OCI-LY1 (cell line): Measurements from ENCODE around the gene FAM131A.

Experiments
- H2AFZ ChIP-seq: fragments of 200-600 bp; sonication (generic), shearing (Covaris generic); 2 replicates; pipeline ENCODE4 v1.6.0; 2014; ENCODE audit warnings: antibody characterized with exemption, mild to moderate bottlenecking, low read length
- H3F3A ChIP-seq: fragments of 200-600 bp; sonication (generic), shearing (Covaris generic); 2 replicates; pipeline ENCODE4 v1.6.0; 2014; ENCODE audit warnings: mild to moderate bottlenecking, antibody characterized with exemption, low read length, moderate library complexity; ENCODE audit not compliant: insufficient read depth
- H3K27ac ChIP-seq: fragments of 200-600 bp; sonication (generic); 2 replicates; pipeline ENCODE4 v1.5.1; 2014; ENCODE audit warnings: low read length, mixed run types, mild to moderate bottlenecking, low read depth; ENCODE audit not compliant: poor library complexity, severe bottlenecking
- H3K27me3 ChIP-seq: fragments of 200-600 bp; sonication (generic); 2 replicates; pipeline ENCODE4 v1.6.0; 2014; ENCODE audit warnings: antibody characterized with exemption, mild to moderate bottlenecking, low read length, moderate library complexity; ENCODE audit not compliant: insufficient read depth
- H3K36me3 ChIP-seq: fragments of 200-600 bp; sonication (generic); 2 replicates; pipeline ENCODE4 v1.6.1; 2014; ENCODE audit warnings: mild to moderate bottlenecking, antibody characterized with exemption, low read length, moderate library complexity, mixed read lengths; ENCODE audit not compliant: insufficient read depth
- H3K4me1 ChIP-seq: fragments of 200-600 bp; sonication (generic); 2 replicates; pipeline ENCODE4 v1.5.1; 2014; ENCODE audit warnings: mild to moderate bottlenecking, low read length, moderate library complexity; ENCODE audit not compliant: insufficient read depth, severe bottlenecking
- H3K4me2 ChIP-seq: fragments of 200-600 bp; sonication (generic), shearing (Covaris generic); 2 replicates; pipeline ENCODE4 v1.6.1; 2014; ENCODE audit warnings: low read length
- H3K4me3 ChIP-seq: fragments of 200-600 bp; sonication (generic); 2 replicates; pipeline ENCODE4 v1.5.1; 2014; ENCODE audit warnings: low read length, low read depth, mild to moderate bottlenecking, mixed read lengths; ENCODE audit not compliant: poor library complexity, severe bottlenecking
- H3K79me2 ChIP-seq: fragments of 200-600 bp; shearing (Covaris generic); 2 replicates; pipeline ENCODE4 v1.6.1; 2016; ENCODE audit warnings: mixed run types, low read length, mixed read lengths; ENCODE audit not compliant: insufficient read depth
- H3K9ac ChIP-seq: fragments of 200-600 bp; sonication (generic), shearing (Covaris generic); 2 replicates; pipeline ENCODE4 v1.6.1; 2014; ENCODE audit warnings: mild to moderate bottlenecking, low read length, mixed read lengths
- H3K9me2 ChIP-seq: fragments of 200-600 bp; sonication (generic), shearing (Covaris generic); 2 replicates; pipeline ENCODE4 v1.6.1; 2014; ENCODE audit warnings: low read depth, mild to moderate bottlenecking, low read length, mixed read lengths
- H3K9me3 ChIP-seq: fragments of 200-600 bp; shearing (Covaris generic); 2 replicates; pipeline ENCODE4 v1.6.1; 2014; ENCODE audit warnings: low read length, mixed read lengths
- H4K20me1 ChIP-seq: fragments of 200-600 bp; sonication (generic), shearing (Covaris generic); 2 replicates; pipeline ENCODE4 v1.6.0; 2016; ENCODE audit warnings: mild to moderate bottlenecking, low read length; ENCODE audit not compliant: insufficient read depth
- CTCF ChIP-seq: fragments of 200-600 bp; sonication (generic), shearing (Covaris generic); IDR thresholded peaks from 2 replicates; pipeline ENCODE4 v1.5.1; 2017; ENCODE audit warnings: mild to moderate bottlenecking, antibody characterized with exemption, low read length, moderate library complexity, mixed read lengths
- EZH2 ChIP-seq: fragments of 200-600 bp; sonication (generic), shearing (Covaris generic); IDR thresholded peaks from 2 replicates; pipeline ENCODE4 v1.8.0; 2017; ENCODE audit warnings: borderline replicate concordance, mixed run types, mild to moderate bottlenecking, antibody characterized with exemption, low read length, moderate library complexity, mixed read lengths

Gene FAM131A

GRCh38 chr3:184355261-184356040, 18.1 kb downstream of the FAM131A start:
- Histone ChIP-seq H3K36me3 (no peaks in the 10 kb centered on the region), H3K9me2 (no peaks in the 10 kb centered on the region)

GRCh38 chr3:184357248-184358123, 20.1 kb downstream of the FAM131A start:
- Histone ChIP-seq H3K36me3 (no peaks in the 10 kb centered on the region), H3K9ac (no peak overlapping the region), H3K27ac (no peak overlapping the region), H3K4me2 (no peak overlapping the region), H3F3A (no peaks in the 10 kb centered on the region), H3K27me3 (peaks cover 5% of the 10 kb centered on the region; the same call in 1 of the 2 replicates), H3K9me3 (no peaks in the 10 kb centered on the region), H3K4me3 (no peak overlapping the region), H3K4me1 (peaks cover 10% of the 10 kb centered on the region), H3K9me2 (no peaks in the 10 kb centered on the region), H4K20me1 (no peaks in the 10 kb centered on the region), H3K79me2 (no peaks in the 10 kb centered on the region), H2AFZ (no peak overlapping the region)
- TF ChIP-seq EZH2, result no peak
- TF ChIP-seq CTCF, result no peak

More at GRCh38 chr3:184355261-184356040, 18.1 kb downstream of the FAM131A start:
- H3K27me3 ChIP-seq, result peaks cover 5% of the 10 kb centered on the region; the same call in 1 of the 2 replicates
- no peak overlapping the region for H3K27ac ChIP-seq
- H3K4me3 ChIP-seq, result no peak overlapping the region
- H3K9ac ChIP-seq, result no peak overlapping the region
- TF ChIP-seq EZH2 (no peak), CTCF (no peak)
- H2AFZ ChIP-seq, result no peak overlapping the region
- no peaks in the 10 kb centered on the region for H4K20me1 ChIP-seq
- no peaks in the 10 kb centered on the region for H3K79me2 ChIP-seq
- peaks cover 3% of the 10 kb centered on the region for H3K4me1 ChIP-seq
- no peak overlapping the region for H3K4me2 ChIP-seq
- H3F3A ChIP-seq, result no peaks in the 10 kb centered on the region
- H3K9me3 ChIP-seq, result no peaks in the 10 kb centered on the region

- H2AFZ ChIP-seq, result no peak overlapping the region
- no peak overlapping the region for H3K4me3 ChIP-seq
- no peak overlapping the region for H3K27ac ChIP-seq
- TF ChIP-seq EZH2, result no peak
- no peak for TF ChIP-seq CTCF
- no peak overlapping the region for H3K4me2 ChIP-seq
- peaks cover 5% of the 10 kb centered on the region; the same call in 1 of the 2 replicates for H3K27me3 ChIP-seq
- no peak overlapping the region for H3K9ac ChIP-seq
- H4K20me1 ChIP-seq, result no peaks in the 10 kb centered on the region
- H3K9me3 ChIP-seq, result no peaks in the 10 kb centered on the region
- no peaks in the 10 kb centered on the region for H3K36me3 ChIP-seq
- H3F3A ChIP-seq, result no peaks in the 10 kb centered on the region
- H3K4me1 ChIP-seq, result peaks cover 10% of the 10 kb centered on the region
- no peaks in the 10 kb centered on the region for H3K79me2 ChIP-seq
- no peaks in the 10 kb centered on the region for H3K9me2 ChIP-seq
Measured at GRCh38 chr3:184358124-184358767, 20.8 kb downstream of the FAM131A start.
